ENCODE results near the gene SDK1. TPM values are rescaled to one million over a fixed set of nuclear protein-coding genes. Genes with fewer than 3 reads are reported as not detected.

SDK1 gene
- total RNA-seq, 1 donor from 2014 or later, result 37.6 TPM

DNA sequence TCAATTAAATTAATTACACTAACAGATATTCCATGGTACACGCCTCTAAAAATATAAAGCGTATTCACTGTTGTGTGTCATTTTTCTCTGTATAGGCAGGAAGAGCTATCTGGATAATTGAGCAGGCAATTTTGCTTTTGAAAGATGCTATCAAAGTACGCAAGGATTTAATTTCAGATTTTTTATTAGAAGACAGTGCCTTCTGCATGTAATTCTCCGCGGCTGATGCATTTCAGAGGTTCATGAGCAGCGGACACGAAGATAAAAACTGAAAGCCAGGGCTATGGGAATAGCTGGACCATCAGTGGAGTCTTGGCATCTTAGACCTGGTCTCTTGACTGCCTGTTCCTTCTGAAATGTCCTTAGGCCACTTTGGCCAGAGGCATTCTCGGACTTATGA, 35.7 kb upstream of the SDK1 start:
- H3K4me1 Mint-ChIP-seq (ENCODE audit: low read depth), result peaks cover 19% of the 10 kb centered on the region
- H3K27ac Mint-ChIP-seq, result no peak overlapping the region
- H3K4me3 Mint-ChIP-seq (ENCODE audit: low read depth), result no peak overlapping the region
- TF ChIP-seq CTCF (IDR thresholded peaks at IDR 0.05; ENCODE audit: unreplicated experiment), result no peak
- H3K36me3 Mint-ChIP-seq (ENCODE audit: insufficient read depth), result no peaks in the 10 kb centered on the region
- H3K9me3 Mint-ChIP-seq (ENCODE audit: low read depth), result no peaks in the 10 kb centered on the region
- DNase-seq (ENCODE audit: low spot score, unreplicated experiment), result no peak
- peaks cover 28% of the 10 kb centered on the region for H3K27me3 Mint-ChIP-seq

DNA sequence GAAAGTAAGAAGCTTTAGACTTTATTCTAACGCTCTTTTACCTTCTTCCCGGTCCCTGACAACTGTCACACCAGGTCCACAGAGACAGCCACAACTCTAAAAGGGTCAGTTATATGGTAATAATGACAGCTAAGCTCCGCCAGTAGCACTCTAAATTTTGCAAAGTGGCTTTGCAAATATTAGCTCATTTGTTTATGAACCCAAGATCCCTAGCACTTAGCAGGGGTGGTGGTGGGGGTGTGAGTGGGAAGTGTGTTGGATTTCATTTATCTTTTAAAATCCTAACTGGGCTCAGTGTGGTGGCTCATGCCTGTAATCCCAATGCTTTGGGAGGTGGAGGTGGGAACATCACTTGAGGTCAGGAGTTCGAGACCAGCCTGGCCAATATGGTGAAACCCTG, 34.8 kb upstream of the SDK1 start:
- no peak for DNase-seq (ENCODE audit: low spot score, unreplicated experiment)
- Mint-ChIP-seq H3K27ac (no peak overlapping the region), H3K4me1 (ENCODE audit: low read depth) (peaks cover 17% of the 10 kb centered on the region), H3K27me3 (peaks cover 28% of the 10 kb centered on the region), H3K9me3 (ENCODE audit: low read depth) (no peaks in the 10 kb centered on the region), H3K4me3 (ENCODE audit: low read depth) (no peak overlapping the region), H3K36me3 (ENCODE audit: insufficient read depth) (no peaks in the 10 kb centered on the region)
- TF ChIP-seq CTCF (IDR thresholded peaks at IDR 0.05; ENCODE audit: unreplicated experiment), result no peak

GRCh38 chr7:3267966-3268690, 32.9 kb upstream of the SDK1 start:
- no peak overlapping the region for H3K27ac Mint-ChIP-seq

GRCh38 chr7:3270362-3270761, 30.7 kb upstream of the SDK1 start:
- no peak overlapping the region for H3K4me3 Mint-ChIP-seq (ENCODE audit: low read depth)
- no peak for DNase-seq (ENCODE audit: low spot score, unreplicated experiment)
- H3K36me3 Mint-ChIP-seq (ENCODE audit: insufficient read depth), result no peaks in the 10 kb centered on the region
- no peaks in the 10 kb centered on the region for H3K4me1 Mint-ChIP-seq (ENCODE audit: low read depth)
- no peaks in the 10 kb centered on the region for H3K9me3 Mint-ChIP-seq (ENCODE audit: low read depth)
- H3K27me3 Mint-ChIP-seq, result peaks cover 16% of the 10 kb centered on the region
- H3K27ac Mint-ChIP-seq, result no peak overlapping the region
- TF ChIP-seq CTCF (IDR thresholded peaks at IDR 0.05; ENCODE audit: unreplicated experiment), result no peak

More at GRCh38 chr7:3267966-3268690, 32.9 kb upstream of the SDK1 start:
- no peak for TF ChIP-seq CTCF (IDR thresholded peaks at IDR 0.05; ENCODE audit: unreplicated experiment)
- DNase-seq (ENCODE audit: low spot score, unreplicated experiment), result no peak
- Mint-ChIP-seq H3K9me3 (ENCODE audit: low read depth) (no peaks in the 10 kb centered on the region), H3K36me3 (ENCODE audit: insufficient read depth) (no peaks in the 10 kb centered on the region), H3K27me3 (peaks cover 30% of the 10 kb centered on the region), H3K4me3 (ENCODE audit: low read depth) (no peak overlapping the region), H3K4me1 (ENCODE audit: low read depth) (peaks cover 12% of the 10 kb centered on the region)

GRCh38 chr7:3271298-3271697, 29.8 kb upstream of the SDK1 start:
- no peak overlapping the region for H3K4me3 Mint-ChIP-seq (ENCODE audit: low read depth)
- no peak for DNase-seq (ENCODE audit: low spot score, unreplicated experiment)
- no peak for TF ChIP-seq CTCF (IDR thresholded peaks at IDR 0.05; ENCODE audit: unreplicated experiment)
- no peak overlapping the region for H3K27ac Mint-ChIP-seq
- H3K4me1 Mint-ChIP-seq (ENCODE audit: low read depth), result no peaks in the 10 kb centered on the region
- H3K27me3 Mint-ChIP-seq, result peaks cover 13% of the 10 kb centered on the region
- no peaks in the 10 kb centered on the region for H3K36me3 Mint-ChIP-seq (ENCODE audit: insufficient read depth)
- H3K9me3 Mint-ChIP-seq (ENCODE audit: low read depth), result no peaks in the 10 kb centered on the region
